WTC11 (cell line): ENCODE data around the gene SOX6. TPM values are rescaled to one million over a fixed set of nuclear protein-coding genes. Genes with fewer than 3 reads are reported as not detected.

Source experiments
- ATAC-seq: fragments of 200-7000 bp; cut with Tn5 transposase; 2 replicates; pipeline ENCODE4 v1.10.0; 2021; ENCODE audit warnings: mild to moderate bottlenecking, moderate library complexity
- CTCF ChIA-PET: fragments of 300-600 bp; sonication (Branson Sonifier 250); formaldehyde crosslinking; loops from one replicate; lab custom pipeline; 2021; ENCODE audit warnings: antibody characterized with exemption; lab: Charles Lee
- POLR2A ChIA-PET: fragments of 350-600 bp; sonication (Branson Sonifier 250); formaldehyde crosslinking; loops from one replicate; lab custom pipeline; 2021; ENCODE audit warnings: antibody characterized with exemption; lab: Charles Lee
- DNase-seq: peaks from one replicate; pipeline ENCODE4 v3.0.0; 2021; ENCODE audit warnings: low spot score
- H3K27ac Mint-ChIP-seq: 2 replicates; pipeline ENCODE4 v1.8.0; 2021; ENCODE audit warnings: mixed read lengths
- H3K27me3 Mint-ChIP-seq: 2 replicates; pipeline ENCODE4 v1.8.0; 2021; ENCODE audit warnings: low read depth, mild to moderate bottlenecking, moderate library complexity, mixed read lengths
- H3K36me3 Mint-ChIP-seq: 2 replicates; pipeline ENCODE4 v1.8.0; 2021; ENCODE audit warnings: mixed read lengths
- H3K4me1 Mint-ChIP-seq: 2 replicates; pipeline ENCODE4 v1.8.0; 2022; ENCODE audit warnings: mixed read lengths
- H3K4me3 Mint-ChIP-seq: 2 replicates; pipeline ENCODE4 v1.8.0; 2021; ENCODE audit warnings: mild to moderate bottlenecking, moderate library complexity, mixed read lengths
- H3K9me3 Mint-ChIP-seq: 2 replicates; pipeline ENCODE4 v1.8.0; 2021; ENCODE audit warnings: mixed read lengths
- CBFB ChIP-seq: sonication (generic); formaldehyde crosslinking; IDR thresholded peaks from 2 replicates; pipeline ENCODE4 v1.8.1; 2022; ENCODE audit warnings: mild to moderate bottlenecking, low read depth, missing genetic modification reagents
- CREB1 ChIP-seq: sonication (generic); formaldehyde crosslinking; IDR thresholded peaks from 2 replicates; pipeline ENCODE4 v1.8.0; 2023; ENCODE audit warnings: mild to moderate bottlenecking, missing genetic modification reagents
- CREM ChIP-seq: sonication (generic); formaldehyde crosslinking; IDR thresholded peaks from 2 replicates; pipeline ENCODE4 v1.8.1; 2022; ENCODE audit warnings: mild to moderate bottlenecking, missing genetic modification reagents, moderate library complexity
- ESRRA ChIP-seq: sonication (generic); formaldehyde crosslinking; IDR thresholded peaks from 2 replicates; pipeline ENCODE4 v1.8.1; 2022; ENCODE audit warnings: mild to moderate bottlenecking, missing genetic modification reagents, borderline replicate concordance
- ETV6 ChIP-seq: sonication (generic); formaldehyde crosslinking; IDR thresholded peaks from 2 replicates; pipeline ENCODE4 v1.8.1; 2022; ENCODE audit warnings: mild to moderate bottlenecking, missing genetic modification reagents
- HMGA2 ChIP-seq: fragments of 250-450 bp; sonication (Bioruptor Pico); IDR thresholded peaks from 2 replicates; pipeline ENCODE4 v1.4.0; 2021; ENCODE audit warnings: mild to moderate bottlenecking, moderate library complexity
- NFE2L1 ChIP-seq: sonication (generic); formaldehyde crosslinking; IDR thresholded peaks from 2 replicates; pipeline ENCODE4 v1.8.1; 2023; ENCODE audit warnings: missing genetic modification reagents
- NR2C2 ChIP-seq: sonication (generic); formaldehyde crosslinking; IDR thresholded peaks from 2 replicates; pipeline ENCODE4 v1.8.0; 2022; ENCODE audit warnings: mild to moderate bottlenecking, missing genetic modification reagents
- PRRX2 ChIP-seq: fragments of 250-450 bp; sonication (Bioruptor Pico); IDR thresholded peaks from 2 replicates; pipeline ENCODE4 v1.8.0; 2021; ENCODE audit warnings: mild to moderate bottlenecking
- SOX15 ChIP-seq: fragments of 250-450 bp; sonication (Bioruptor Pico); IDR thresholded peaks from 2 replicates; pipeline ENCODE4 v1.9.0; 2021; ENCODE audit warnings: mild to moderate bottlenecking
- SP1 ChIP-seq: sonication (generic); formaldehyde crosslinking; conservative IDR thresholded peaks from 2 replicates; pipeline ENCODE4 v1.8.1; 2022; ENCODE audit warnings: missing genetic modification reagents
- TEAD4 ChIP-seq: sonication (generic); formaldehyde crosslinking; IDR thresholded peaks from 2 replicates; pipeline ENCODE4 v1.8.0; 2022; ENCODE audit warnings: mild to moderate bottlenecking, missing genetic modification reagents
- ZNF317 ChIP-seq: sonication (generic); formaldehyde crosslinking; IDR thresholded peaks from 2 replicates; pipeline ENCODE4 v1.8.1; 2023; ENCODE audit warnings: low read depth, mild to moderate bottlenecking, moderate library complexity, missing genetic modification reagents, borderline replicate concordance
- ZNF423 ChIP-seq: fragments of 250-450 bp; sonication (Bioruptor Pico); IDR thresholded peaks from 2 replicates; pipeline ENCODE4 v2.1.2; 2022; ENCODE audit warnings: mild to moderate bottlenecking, moderate library complexity
- ZNF671 ChIP-seq: fragments of 250-450 bp; sonication (Bioruptor Pico); IDR thresholded peaks from 2 replicates; pipeline ENCODE4 v1.8.0; 2021; ENCODE audit warnings: mild to moderate bottlenecking
- total RNA-seq: library from RNA; stranded (reverse); gene quantifications from 3 replicates; pipeline ENCODE4 v1.2.3, GENCODE V29; 2021
- TF ChIP-seq, protein P1 (sequence below): sonication (generic); formaldehyde crosslinking; IDR thresholded peaks from 2 replicates; pipeline ENCODE4 v1.8.0; 2022; ENCODE audit warnings: mild to moderate bottlenecking, missing genetic modification reagents
- TF ChIP-seq, protein P2 (sequence below): fragments of 250-450 bp; sonication (Bioruptor Pico); IDR thresholded peaks from 2 replicates; pipeline ENCODE4 v1.9.0; 2021; ENCODE audit warnings: mild to moderate bottlenecking
- TF ChIP-seq, protein P3 (sequence below): sonication (generic); formaldehyde crosslinking; IDR thresholded peaks from 2 replicates; pipeline ENCODE4 v1.8.1; 2022; ENCODE audit warnings: mild to moderate bottlenecking, moderate library complexity, missing genetic modification reagents
- TF ChIP-seq, protein P4 (sequence below): sonication (generic); formaldehyde crosslinking; conservative IDR thresholded peaks from 2 replicates; pipeline ENCODE4 v1.8.1; 2022; ENCODE audit warnings: mild to moderate bottlenecking, missing genetic modification reagents
- TF ChIP-seq, protein P5 (sequence below): sonication (generic); formaldehyde crosslinking; IDR thresholded peaks from 2 replicates; pipeline ENCODE4 v1.8.1; 2022; ENCODE audit warnings: low read depth, mild to moderate bottlenecking, moderate library complexity, missing genetic modification reagents, borderline replicate concordance
- TF ChIP-seq, protein P6 (sequence below): sonication (generic); formaldehyde crosslinking; IDR thresholded peaks from 2 replicates; pipeline ENCODE4 v1.8.0; 2022; ENCODE audit warnings: missing genetic modification reagents
- TF ChIP-seq, protein P7 (sequence below): sonication (generic); formaldehyde crosslinking; IDR thresholded peaks from 2 replicates; pipeline ENCODE4 v1.8.1; 2022; ENCODE audit warnings: missing genetic modification reagents, borderline replicate concordance

The SOX6 gene
- total RNA-seq, 1 experiment from 2014 or later: 0.13 TPM

DNA sequence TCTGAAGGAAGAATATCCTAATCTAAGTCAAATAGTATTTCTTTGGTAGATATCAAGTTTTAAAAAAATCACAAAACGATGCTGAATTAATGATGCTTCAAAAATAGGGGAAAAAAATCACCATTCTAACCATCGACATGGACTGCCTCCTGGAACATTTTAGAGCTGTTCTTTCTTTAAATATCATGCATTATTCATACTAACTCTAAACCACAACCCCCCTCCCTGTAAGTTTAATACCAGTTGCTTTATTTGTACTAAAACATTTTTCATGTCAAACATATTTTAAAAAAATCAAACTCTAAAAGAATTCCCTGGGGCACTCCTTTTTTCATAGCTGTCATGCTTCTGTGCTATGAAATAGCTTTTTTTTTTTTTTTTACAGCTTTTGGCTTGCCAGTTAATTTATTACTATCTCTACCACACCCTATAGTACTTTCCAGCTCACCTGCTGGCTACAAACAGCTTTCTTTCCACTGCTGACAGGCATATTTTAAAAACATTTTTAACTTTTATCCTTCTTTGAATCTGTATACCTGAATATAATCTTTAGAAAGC, 256.9 kb downstream of the SOX6 start:
- Mint-ChIP-seq H3K9me3 (peaks cover 7% of the 10 kb centered on the region), H3K4me3 (no peak overlapping the region), H3K4me1 (peaks cover 5% of the 10 kb centered on the region), H3K36me3 (no peaks in the 10 kb centered on the region)
- POLR2A ChIA-PET: no interaction called here
- ATAC-seq (no peak), DNase-seq (no peak)
- TF ChIP-seq, protein P1, sequence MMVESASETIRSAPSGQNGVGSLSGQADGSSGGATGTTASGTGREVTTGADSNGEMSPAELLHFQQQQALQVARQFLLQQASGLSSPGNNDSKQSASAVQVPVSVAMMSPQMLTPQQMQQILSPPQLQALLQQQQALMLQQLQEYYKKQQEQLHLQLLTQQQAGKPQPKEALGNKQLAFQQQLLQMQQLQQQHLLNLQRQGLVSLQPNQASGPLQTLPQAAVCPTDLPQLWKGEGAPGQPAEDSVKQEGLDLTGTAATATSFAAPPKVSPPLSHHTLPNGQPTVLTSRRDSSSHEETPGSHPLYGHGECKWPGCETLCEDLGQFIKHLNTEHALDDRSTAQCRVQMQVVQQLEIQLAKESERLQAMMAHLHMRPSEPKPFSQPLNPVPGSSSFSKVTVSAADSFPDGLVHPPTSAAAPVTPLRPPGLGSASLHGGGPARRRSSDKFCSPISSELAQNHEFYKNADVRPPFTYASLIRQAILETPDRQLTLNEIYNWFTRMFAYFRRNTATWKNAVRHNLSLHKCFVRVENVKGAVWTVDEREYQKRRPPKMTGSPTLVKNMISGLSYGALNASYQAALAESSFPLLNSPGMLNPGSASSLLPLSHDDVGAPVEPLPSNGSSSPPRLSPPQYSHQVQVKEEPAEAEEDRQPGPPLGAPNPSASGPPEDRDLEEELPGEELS (CRISPR knock-in tag): no peak
- TF ChIP-seq HMGA2 (no peak), SOX15 (CRISPR knock-in tag) (no peak), ZNF317 (no peak), NFE2L1 (no peak)
- TF ChIP-seq, protein P2, sequence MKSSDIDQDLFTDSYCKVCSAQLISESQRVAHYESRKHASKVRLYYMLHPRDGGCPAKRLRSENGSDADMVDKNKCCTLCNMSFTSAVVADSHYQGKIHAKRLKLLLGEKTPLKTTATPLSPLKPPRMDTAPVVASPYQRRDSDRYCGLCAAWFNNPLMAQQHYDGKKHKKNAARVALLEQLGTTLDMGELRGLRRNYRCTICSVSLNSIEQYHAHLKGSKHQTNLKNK: no peak
- TF ChIP-seq, protein P3, sequence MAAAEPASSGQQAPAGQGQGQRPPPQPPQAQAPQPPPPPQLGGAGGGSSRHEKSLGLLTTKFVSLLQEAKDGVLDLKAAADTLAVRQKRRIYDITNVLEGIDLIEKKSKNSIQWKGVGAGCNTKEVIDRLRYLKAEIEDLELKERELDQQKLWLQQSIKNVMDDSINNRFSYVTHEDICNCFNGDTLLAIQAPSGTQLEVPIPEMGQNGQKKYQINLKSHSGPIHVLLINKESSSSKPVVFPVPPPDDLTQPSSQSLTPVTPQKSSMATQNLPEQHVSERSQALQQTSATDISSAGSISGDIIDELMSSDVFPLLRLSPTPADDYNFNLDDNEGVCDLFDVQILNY: no peak
- TF ChIP-seq, protein P4, sequence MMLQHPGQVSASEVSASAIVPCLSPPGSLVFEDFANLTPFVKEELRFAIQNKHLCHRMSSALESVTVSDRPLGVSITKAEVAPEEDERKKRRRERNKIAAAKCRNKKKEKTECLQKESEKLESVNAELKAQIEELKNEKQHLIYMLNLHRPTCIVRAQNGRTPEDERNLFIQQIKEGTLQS (CRISPR knock-in tag): no peak
- TF ChIP-seq, all 79 proteins: peak for 0
- H3K27me3 Mint-ChIP-seq: no peaks in the 10 kb centered on the region
- H3K27ac Mint-ChIP-seq: no peak overlapping the region
- CTCF ChIA-PET: no interaction called here

DNA sequence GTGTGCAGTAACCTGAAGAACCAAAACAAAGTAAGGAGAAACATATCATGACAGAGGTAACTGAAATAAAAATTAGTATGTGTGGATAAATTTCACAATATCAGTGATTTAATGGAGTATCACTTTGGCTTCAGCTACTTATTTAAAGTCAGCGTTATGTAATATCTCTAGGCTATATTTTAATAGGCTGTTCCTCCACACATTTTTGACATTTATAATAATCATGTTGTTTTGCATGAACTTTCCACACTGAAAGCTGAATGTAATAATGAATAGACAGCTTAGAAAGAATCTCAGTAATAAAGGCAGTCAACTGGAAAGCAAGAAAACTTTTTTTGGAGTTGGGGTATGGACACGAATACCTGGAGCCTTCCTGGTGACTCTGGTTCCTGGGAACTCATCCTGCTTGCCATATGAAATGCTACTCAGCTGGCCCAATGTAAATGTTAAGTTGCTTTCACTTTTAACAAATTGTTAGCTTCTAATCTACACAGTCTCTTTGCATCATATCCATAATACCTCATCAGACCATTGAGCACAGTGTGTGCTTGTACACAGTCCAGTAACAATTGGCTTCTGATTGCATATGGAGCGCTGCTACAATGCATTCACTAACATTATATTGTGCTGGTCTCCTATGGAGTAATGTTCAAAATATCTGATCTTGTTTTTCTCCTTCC, 257.7 kb downstream of the SOX6 start:
- Mint-ChIP-seq H3K27me3 (no peaks in the 10 kb centered on the region), H3K27ac (no peak overlapping the region), H3K4me1 (peaks cover 5% of the 10 kb centered on the region), H3K36me3 (no peaks in the 10 kb centered on the region), H3K4me3 (no peak overlapping the region), H3K9me3 (0 out of 2 replicates have a peak, but pooled peaks cover 6% of the 10 kb centered on the region)
- ChIA-PET CTCF (no interaction called here), POLR2A (no interaction called here)
- DNase-seq (no peak), ATAC-seq (no peak)
- TF ChIP-seq, protein P5, sequence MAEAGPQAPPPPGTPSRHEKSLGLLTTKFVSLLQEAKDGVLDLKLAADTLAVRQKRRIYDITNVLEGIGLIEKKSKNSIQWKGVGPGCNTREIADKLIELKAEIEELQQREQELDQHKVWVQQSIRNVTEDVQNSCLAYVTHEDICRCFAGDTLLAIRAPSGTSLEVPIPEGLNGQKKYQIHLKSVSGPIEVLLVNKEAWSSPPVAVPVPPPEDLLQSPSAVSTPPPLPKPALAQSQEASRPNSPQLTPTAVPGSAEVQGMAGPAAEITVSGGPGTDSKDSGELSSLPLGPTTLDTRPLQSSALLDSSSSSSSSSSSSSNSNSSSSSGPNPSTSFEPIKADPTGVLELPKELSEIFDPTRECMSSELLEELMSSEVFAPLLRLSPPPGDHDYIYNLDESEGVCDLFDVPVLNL (CRISPR knock-in tag): no peak
- no peak for TF ChIP-seq CREM (CRISPR knock-in tag)
- TF ChIP-seq TEAD4: no peak
- TF ChIP-seq, protein P3: no peak
- no peak for TF ChIP-seq NR2C2 (CRISPR knock-in tag)
- no peak for TF ChIP-seq HMGA2
- no peak for TF ChIP-seq ETV6 (CRISPR knock-in tag)
- no peak for TF ChIP-seq PRRX2
- TF ChIP-seq CREB1 (CRISPR knock-in tag): no peak
- TF ChIP-seq ZNF423 (CRISPR knock-in tag): no peak
- TF ChIP-seq SP1 (CRISPR knock-in tag): no peak
- no peak for TF ChIP-seq CBFB
- TF ChIP-seq, protein P6, sequence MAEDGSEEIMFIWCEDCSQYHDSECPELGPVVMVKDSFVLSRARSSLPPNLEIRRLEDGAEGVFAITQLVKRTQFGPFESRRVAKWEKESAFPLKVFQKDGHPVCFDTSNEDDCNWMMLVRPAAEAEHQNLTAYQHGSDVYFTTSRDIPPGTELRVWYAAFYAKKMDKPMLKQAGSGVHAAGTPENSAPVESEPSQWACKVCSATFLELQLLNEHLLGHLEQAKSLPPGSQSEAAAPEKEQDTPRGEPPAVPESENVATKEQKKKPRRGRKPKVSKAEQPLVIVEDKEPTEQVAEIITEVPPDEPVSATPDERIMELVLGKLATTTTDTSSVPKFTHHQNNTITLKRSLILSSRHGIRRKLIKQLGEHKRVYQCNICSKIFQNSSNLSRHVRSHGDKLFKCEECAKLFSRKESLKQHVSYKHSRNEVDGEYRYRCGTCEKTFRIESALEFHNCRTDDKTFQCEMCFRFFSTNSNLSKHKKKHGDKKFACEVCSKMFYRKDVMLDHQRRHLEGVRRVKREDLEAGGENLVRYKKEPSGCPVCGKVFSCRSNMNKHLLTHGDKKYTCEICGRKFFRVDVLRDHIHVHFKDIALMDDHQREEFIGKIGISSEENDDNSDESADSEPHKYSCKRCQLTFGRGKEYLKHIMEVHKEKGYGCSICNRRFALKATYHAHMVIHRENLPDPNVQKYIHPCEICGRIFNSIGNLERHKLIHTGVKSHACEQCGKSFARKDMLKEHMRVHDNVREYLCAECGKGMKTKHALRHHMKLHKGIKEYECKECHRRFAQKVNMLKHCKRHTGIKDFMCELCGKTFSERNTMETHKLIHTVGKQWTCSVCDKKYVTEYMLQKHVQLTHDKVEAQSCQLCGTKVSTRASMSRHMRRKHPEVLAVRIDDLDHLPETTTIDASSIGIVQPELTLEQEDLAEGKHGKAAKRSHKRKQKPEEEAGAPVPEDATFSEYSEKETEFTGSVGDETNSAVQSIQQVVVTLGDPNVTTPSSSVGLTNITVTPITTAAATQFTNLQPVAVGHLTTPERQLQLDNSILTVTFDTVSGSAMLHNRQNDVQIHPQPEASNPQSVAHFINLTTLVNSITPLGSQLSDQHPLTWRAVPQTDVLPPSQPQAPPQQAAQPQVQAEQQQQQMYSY (CRISPR knock-in tag): no peak
- TF ChIP-seq, protein P7, sequence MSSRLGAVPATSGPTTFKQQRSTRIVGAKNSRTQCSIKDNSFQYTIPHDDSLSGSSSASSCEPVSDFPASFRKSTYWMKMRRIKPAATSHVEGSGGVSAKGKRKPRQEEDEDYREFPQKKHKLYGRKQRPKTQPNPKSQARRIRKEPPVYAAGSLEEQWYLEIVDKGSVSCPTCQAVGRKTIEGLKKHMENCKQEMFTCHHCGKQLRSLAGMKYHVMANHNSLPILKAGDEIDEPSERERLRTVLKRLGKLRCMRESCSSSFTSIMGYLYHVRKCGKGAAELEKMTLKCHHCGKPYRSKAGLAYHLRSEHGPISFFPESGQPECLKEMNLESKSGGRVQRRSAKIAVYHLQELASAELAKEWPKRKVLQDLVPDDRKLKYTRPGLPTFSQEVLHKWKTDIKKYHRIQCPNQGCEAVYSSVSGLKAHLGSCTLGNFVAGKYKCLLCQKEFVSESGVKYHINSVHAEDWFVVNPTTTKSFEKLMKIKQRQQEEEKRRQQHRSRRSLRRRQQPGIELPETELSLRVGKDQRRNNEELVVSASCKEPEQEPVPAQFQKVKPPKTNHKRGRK: no peak
- no peak for TF ChIP-seq ZNF671 (CRISPR knock-in tag)
- no peak for TF ChIP-seq ESRRA (CRISPR knock-in tag)
